ENCODE measurements around the gene GDPD5.

GDPD5 gene

GRCh38 chr11:75437966-75438659 lies 87.6 kb downstream of the GDPD5 start:
- H3K27ac ChIP-seq (ENCODE audit: low read depth, low read length), result no peak overlapping the region
- H3F3A ChIP-seq (ENCODE audit: control insufficient read depth, insufficient read depth), result no peaks in the 10 kb centered on the region
- H3K9me2 ChIP-seq (replicated peaks; ENCODE audit: control insufficient read depth, low read length), result no peaks in the 10 kb centered on the region
- no peaks in the 10 kb centered on the region for H3K79me2 ChIP-seq (ENCODE audit: control insufficient read depth, low read length)
- H3K36me3 ChIP-seq (ENCODE audit: control insufficient read depth, low read length), result no peaks in the 10 kb centered on the region
- TF ChIP-seq EZH2phosphoT487 (IDR thresholded peaks at IDR 0.05; ENCODE audit: borderline replicate concordance, low read length) (no peak), CTCF (IDR thresholded peaks at IDR 0.05; ENCODE audit: low read depth, low read length, poor library complexity, severe bottlenecking) (no peak)
- H4K20me1 ChIP-seq (ENCODE audit: control insufficient read depth, insufficient read depth, low read depth, low read length), result no peaks in the 10 kb centered on the region; the same call in 1 of the 2 replicates
- no peak overlapping the region for H3K4me2 ChIP-seq (ENCODE audit: low read length)
- H3K27me3 ChIP-seq (ENCODE audit: control insufficient read depth, low read length), result no peaks in the 10 kb centered on the region
- H3K9me3 ChIP-seq (ENCODE audit: control insufficient read depth, insufficient read depth, low read length), result no peaks in the 10 kb centered on the region
- no peaks in the 10 kb centered on the region for H3K4me1 ChIP-seq (ENCODE audit: control insufficient read depth, low read length)
- H3K4me3 ChIP-seq (ENCODE audit: low read length), result no peak overlapping the region

- Histone ChIP-seq H3K27me3 (ENCODE audit: control insufficient read depth, low read length) (no peaks in the 10 kb centered on the region), H4K20me1 (ENCODE audit: control insufficient read depth, insufficient read depth, low read depth, low read length) (no peaks in the 10 kb centered on the region; the same call in 1 of the 2 replicates), H3K36me3 (ENCODE audit: control insufficient read depth, low read length) (no peaks in the 10 kb centered on the region), H3K4me2 (ENCODE audit: low read length) (no peak overlapping the region), H3K27ac (ENCODE audit: low read depth, low read length) (no peak overlapping the region), H3F3A (ENCODE audit: control insufficient read depth, insufficient read depth) (no peaks in the 10 kb centered on the region), H3K4me3 (ENCODE audit: low read length) (no peak overlapping the region), H3K4me1 (ENCODE audit: control insufficient read depth, low read length) (no peaks in the 10 kb centered on the region), H3K79me2 (ENCODE audit: control insufficient read depth, low read length) (no peaks in the 10 kb centered on the region), H3K9me2 (replicated peaks; ENCODE audit: control insufficient read depth, low read length) (no peaks in the 10 kb centered on the region), H3K9me3 (ENCODE audit: control insufficient read depth, insufficient read depth, low read length) (no peaks in the 10 kb centered on the region)
- TF ChIP-seq CTCF (IDR thresholded peaks at IDR 0.05; ENCODE audit: low read depth, low read length, poor library complexity, severe bottlenecking) (no peak), EZH2phosphoT487 (IDR thresholded peaks at IDR 0.05; ENCODE audit: borderline replicate concordance, low read length) (no peak)
Measured at GRCh38 chr11:75436806-75437205, 88.9 kb downstream of the GDPD5 start.

- peaks cover 7% of the 10 kb centered on the region; the same call in 1 of the 2 replicates for H3K27me3 ChIP-seq (ENCODE audit: control insufficient read depth, low read length)
Measured at GRCh38 chr11:75435571-75435925, 90.2 kb downstream of the GDPD5 start.

More at GRCh38 chr11:75435571-75435925, 90.2 kb downstream of the GDPD5 start:
- Histone ChIP-seq H3K9me3 (ENCODE audit: control insufficient read depth, insufficient read depth, low read length) (no peaks in the 10 kb centered on the region), H3K79me2 (ENCODE audit: control insufficient read depth, low read length) (no peaks in the 10 kb centered on the region), H3K4me2 (ENCODE audit: low read length) (no peak overlapping the region), H3K36me3 (ENCODE audit: control insufficient read depth, low read length) (no peaks in the 10 kb centered on the region), H4K20me1 (ENCODE audit: control insufficient read depth, insufficient read depth, low read depth, low read length) (no peaks in the 10 kb centered on the region; the same call in 1 of the 2 replicates), H3K9me2 (replicated peaks; ENCODE audit: control insufficient read depth, low read length) (no peaks in the 10 kb centered on the region), H3K4me1 (ENCODE audit: control insufficient read depth, low read length) (no peaks in the 10 kb centered on the region), H3K27ac (ENCODE audit: low read depth, low read length) (no peak overlapping the region), H3K4me3 (ENCODE audit: low read length) (no peak overlapping the region), H3F3A (ENCODE audit: control insufficient read depth, insufficient read depth) (no peaks in the 10 kb centered on the region)
- TF ChIP-seq EZH2phosphoT487 (IDR thresholded peaks at IDR 0.05; ENCODE audit: borderline replicate concordance, low read length), result no peak
- no peak for TF ChIP-seq CTCF (IDR thresholded peaks at IDR 0.05; ENCODE audit: low read depth, low read length, poor library complexity, severe bottlenecking)

All from DOHH2 (cell line).